Naive thymus-derived CD4-positive, alpha-beta T cell (primary cell): ENCODE measurements around the gene RASA3. TPM values are rescaled to one million over a fixed set of nuclear protein-coding genes. Genes with fewer than 3 reads are reported as not detected.

Experiments
- ATAC-seq: fragments of 150-1000 bp; cut with Tn5 transposase; 2 replicates; pipeline ENCODE4 v1.10.0; 2021; ENCODE audit warnings: mild to moderate bottlenecking, moderate library complexity
- CTCF ChIA-PET: fragments of 350-600 bp; sonication (Branson Sonifier 250); formaldehyde crosslinking; loops from one replicate; lab custom pipeline; 2021; ENCODE audit warnings: antibody characterized with exemption; lab: Charles Lee
- POLR2A ChIA-PET: fragments of 350-600 bp; sonication (Branson Sonifier 250); formaldehyde crosslinking; loops from one replicate; lab custom pipeline; 2021; ENCODE audit warnings: antibody characterized with exemption, inconsistent platforms; lab: Charles Lee
- DNase-seq, 9 donors: peaks; one replicate each; pipeline versions ENCODE4 v3.0.0 to v3.0.0-alpha.2; 2020 to 2022; ENCODE audit warnings: mixed read lengths in 1 of 9
- H3K27ac ChIP-seq: one replicate; pipeline ENCODE4 v1.7.0; 2013; ENCODE audit warnings: mild to moderate bottlenecking, low read depth, low read length, moderate library complexity
- H3K27me3 ChIP-seq, 2 donors: one replicate each; pipeline ENCODE4 v1.7.0; 2013; ENCODE audit warnings: low read length in 2 of 2, mild to moderate bottlenecking in 2 of 2, moderate library complexity in 2 of 2; ENCODE audit not compliant: control insufficient read depth in 2 of 2, insufficient read depth in 2 of 2
- H3K36me3 ChIP-seq, 3 experiments: 1 replicate in 2 of 3; 2 replicates in 1 of 3; pipeline ENCODE4 v1.7.0; 2013; ENCODE audit warnings: low read length in 3 of 3, mild to moderate bottlenecking in 3 of 3, moderate library complexity in 1 of 3; ENCODE audit not compliant: insufficient read depth in 3 of 3, control insufficient read depth in 2 of 3
- H3K4me1 ChIP-seq, 2 donors: one replicate each; pipeline ENCODE4 v1.7.0; 2013; ENCODE audit warnings: low read length in 2 of 2, mild to moderate bottlenecking in 2 of 2, moderate library complexity in 1 of 2; ENCODE audit not compliant: control insufficient read depth in 2 of 2, insufficient read depth in 2 of 2
- H3K4me3 ChIP-seq: 2 replicates; pipeline ENCODE4 v1.7.0; 2013; ENCODE audit warnings: mild to moderate bottlenecking, low read length
- H3K9me3 ChIP-seq, 3 experiments: 1 replicate in 2 of 3; 2 replicates in 1 of 3; pipeline ENCODE4 v1.7.0; 2013; ENCODE audit warnings: low read length in 3 of 3; ENCODE audit not compliant: control insufficient read depth in 2 of 3
- H3K27ac Mint-ChIP-seq, 9 donors: one replicate each; pipeline ENCODE4 v1.8.0; 2020 to 2022; ENCODE audit warnings: mixed read lengths in 9 of 9, mild to moderate bottlenecking in 8 of 9, moderate library complexity in 5 of 9, inconsistent platforms in 2 of 9
- H3K27me3 Mint-ChIP-seq, 5 donors: one replicate each; pipeline ENCODE4 v1.8.0; 2021 to 2022; ENCODE audit warnings: mixed read lengths in 5 of 5, mild to moderate bottlenecking in 1 of 5
- H3K36me3 Mint-ChIP-seq, 5 donors: one replicate each; pipeline ENCODE4 v1.8.0; 2020 to 2022; ENCODE audit warnings: mixed read lengths in 5 of 5, mild to moderate bottlenecking in 3 of 5, inconsistent platforms in 1 of 5
- H3K4me1 Mint-ChIP-seq, 7 donors: one replicate each; pipeline ENCODE4 v1.8.0; 2020 to 2022; ENCODE audit warnings: mixed read lengths in 7 of 7, mild to moderate bottlenecking in 3 of 7, inconsistent platforms in 1 of 7
- H3K4me3 Mint-ChIP-seq, 10 donors: one replicate each; pipeline ENCODE4 v1.8.0; 2020 to 2022; ENCODE audit warnings: mild to moderate bottlenecking in 10 of 10, mixed read lengths in 10 of 10, moderate library complexity in 6 of 10, inconsistent platforms in 2 of 10
- H3K9me3 Mint-ChIP-seq, 11 donors: one replicate each; pipeline ENCODE4 v1.8.0; 2020 to 2022; ENCODE audit warnings: mixed read lengths in 11 of 11, mild to moderate bottlenecking in 4 of 11, inconsistent platforms in 1 of 11, moderate library complexity in 1 of 11
- intact Hi-C, 2 donors: fragments of 100-400 bp; cut with micrococcal nuclease; formaldehyde crosslinking; loops; one replicate each; pipeline ENCODE4 v1.15.1; 2023
- polyA plus RNA-seq, 2 donors: library from polyadenylated mRNA; unstranded; fragments of 300-500 nt; fragmentation: Illumina TruSeq; gene quantifications; one replicate each; pipeline ENCODE4 v1.2.3, GENCODE V29; 2021
- total RNA-seq, 6 experiments: library from RNA in 5 of 6; stranded (reverse) in 5 of 6; gene quantifications; 1 replicate in 5 of 6; 2 replicates in 1 of 6; pipeline ENCODE4 v1.2.3 and lab custom pipeline; 2021 to 2026

RASA3 gene
- total and polyA plus RNA-seq, 7 experiments from 2014 or later: 109 to 227 (median 195) TPM

DNA sequence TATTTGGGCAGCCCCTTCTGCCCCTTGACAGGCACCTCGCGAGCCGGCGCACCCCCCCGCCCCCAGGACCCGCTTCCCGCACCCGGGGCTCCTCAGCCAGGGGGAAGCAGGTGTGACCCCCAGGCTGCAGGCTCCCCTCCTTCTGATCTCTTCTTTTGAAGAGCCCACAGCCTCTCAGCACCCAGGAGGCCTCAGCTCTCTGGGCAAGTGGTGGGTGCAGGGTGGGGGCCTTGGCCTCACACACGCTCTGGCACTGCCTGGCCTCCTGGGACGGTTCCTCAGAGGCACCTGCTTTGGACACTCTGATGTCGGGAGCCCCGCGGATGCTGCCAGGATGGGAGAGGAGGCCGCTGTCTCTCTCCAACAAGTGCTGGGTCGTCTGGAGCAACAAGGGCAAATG, 157.0 kb downstream of the RASA3 start:
- H3K36me3 Mint-ChIP-seq: peaks cover 9 to 48% (median 23%) of the 10 kb centered on the region in 5 donors
- peak overlapping the region in 4 of 9 donors; percentile 24 to 72 (median 38) for H3K27ac Mint-ChIP-seq
- Histone ChIP-seq H3K36me3 (peaks cover 25 to 92% (median 32%) of the 10 kb centered on the region in 3 experiments), H3K27ac (no peak overlapping the region), H3K4me3 (no peak overlapping the region), H3K9me3 (no peaks in the 10 kb centered on the region), H3K4me1 (no peaks in the 10 kb centered on the region), H3K27me3 (no peaks in the 10 kb centered on the region)
- peak overlapping the region in 1 of 10 donors; percentile 6 for H3K4me3 Mint-ChIP-seq
- peaks cover 0 to 5% (median 3%) of the 10 kb centered on the region in 7 donors for H3K4me1 Mint-ChIP-seq
- H3K27me3 Mint-ChIP-seq: peaks cover 0 to 2% (median 0%) of the 10 kb centered on the region in 5 donors
- no peak for ATAC-seq
- intact Hi-C loops: no loop called here
- peaks cover 0 to 44% (median 0%) of the 10 kb centered on the region in 11 donors for H3K9me3 Mint-ChIP-seq
- no peak for DNase-seq
- ChIA-PET POLR2A (no interaction called here), CTCF (no interaction called here)

DNA sequence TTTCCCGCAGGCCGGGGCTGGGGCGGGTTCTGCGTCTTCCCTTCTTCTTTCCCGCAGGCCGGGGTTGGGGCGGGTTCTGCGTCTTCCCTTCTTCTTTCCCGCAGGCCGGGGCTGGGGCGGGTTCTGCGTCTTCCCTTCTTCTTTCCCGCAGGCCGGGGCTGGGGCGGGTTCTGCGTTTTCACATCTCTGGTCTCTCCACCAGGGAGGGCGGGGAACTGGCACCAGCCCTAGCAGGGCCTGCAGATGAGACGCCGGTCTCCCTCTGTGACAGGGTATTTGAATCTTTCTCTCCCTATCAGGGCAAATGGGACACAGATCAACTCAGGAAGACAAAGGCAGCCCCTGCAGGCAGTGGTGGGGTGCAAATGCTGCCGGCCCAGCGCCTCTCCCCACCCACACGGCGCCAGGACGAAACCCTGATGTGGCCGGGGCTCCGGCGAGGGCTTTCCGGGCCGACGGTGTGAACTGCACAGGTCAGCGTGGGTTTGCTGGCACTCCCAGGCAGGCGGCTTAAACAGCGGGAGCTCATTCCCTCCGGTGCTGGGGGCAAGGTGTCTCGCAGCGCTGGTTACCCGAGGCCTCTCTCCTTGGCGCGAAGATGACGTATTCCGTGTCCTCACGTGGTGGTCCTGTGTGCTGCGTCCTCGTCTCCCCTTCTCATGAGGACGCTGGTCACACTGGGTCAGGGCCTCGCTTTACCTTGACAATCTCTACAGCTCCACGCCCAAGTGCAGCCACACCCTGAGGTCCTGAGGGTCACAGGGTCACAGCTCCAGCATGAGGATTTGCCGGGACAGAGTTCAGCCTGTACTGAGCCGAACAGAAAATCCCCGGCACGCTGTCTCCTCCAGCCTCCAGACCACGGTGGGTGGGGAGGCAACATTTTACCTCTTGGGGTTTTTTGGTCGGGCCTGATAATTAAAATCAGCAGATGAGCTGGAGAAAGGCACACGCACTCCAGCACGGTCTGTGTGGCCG, 157.8 kb downstream of the RASA3 start:
- ChIA-PET CTCF (no interaction called here), POLR2A (no interaction called here)
- Mint-ChIP-seq H3K27me3 (no peaks in the 10 kb centered on the region), H3K36me3 (peaks cover 5 to 42% (median 15%) of the 10 kb centered on the region in 5 donors), H3K4me1 (peaks cover 0 to 4% (median 0%) of the 10 kb centered on the region in 7 donors), H3K27ac (peak overlapping the region in 2 of 9 donors; percentile 54 to 55), H3K9me3 (peaks cover 0 to 38% (median 0%) of the 10 kb centered on the region in 11 donors), H3K4me3 (no peak overlapping the region)
- DNase-seq: peak in 1 of 9 donors; percentile 6
- H3K36me3 ChIP-seq: peaks cover 22 to 92% (median 24%) of the 10 kb centered on the region in 3 experiments
- no peaks in the 10 kb centered on the region for H3K27me3 ChIP-seq
- H3K4me1 ChIP-seq: no peaks in the 10 kb centered on the region
- no peaks in the 10 kb centered on the region for H3K9me3 ChIP-seq
- no peak for ATAC-seq
- intact Hi-C loops: no loop called here
- no peak overlapping the region for H3K27ac ChIP-seq
- H3K4me3 ChIP-seq: no peak overlapping the region

DNA sequence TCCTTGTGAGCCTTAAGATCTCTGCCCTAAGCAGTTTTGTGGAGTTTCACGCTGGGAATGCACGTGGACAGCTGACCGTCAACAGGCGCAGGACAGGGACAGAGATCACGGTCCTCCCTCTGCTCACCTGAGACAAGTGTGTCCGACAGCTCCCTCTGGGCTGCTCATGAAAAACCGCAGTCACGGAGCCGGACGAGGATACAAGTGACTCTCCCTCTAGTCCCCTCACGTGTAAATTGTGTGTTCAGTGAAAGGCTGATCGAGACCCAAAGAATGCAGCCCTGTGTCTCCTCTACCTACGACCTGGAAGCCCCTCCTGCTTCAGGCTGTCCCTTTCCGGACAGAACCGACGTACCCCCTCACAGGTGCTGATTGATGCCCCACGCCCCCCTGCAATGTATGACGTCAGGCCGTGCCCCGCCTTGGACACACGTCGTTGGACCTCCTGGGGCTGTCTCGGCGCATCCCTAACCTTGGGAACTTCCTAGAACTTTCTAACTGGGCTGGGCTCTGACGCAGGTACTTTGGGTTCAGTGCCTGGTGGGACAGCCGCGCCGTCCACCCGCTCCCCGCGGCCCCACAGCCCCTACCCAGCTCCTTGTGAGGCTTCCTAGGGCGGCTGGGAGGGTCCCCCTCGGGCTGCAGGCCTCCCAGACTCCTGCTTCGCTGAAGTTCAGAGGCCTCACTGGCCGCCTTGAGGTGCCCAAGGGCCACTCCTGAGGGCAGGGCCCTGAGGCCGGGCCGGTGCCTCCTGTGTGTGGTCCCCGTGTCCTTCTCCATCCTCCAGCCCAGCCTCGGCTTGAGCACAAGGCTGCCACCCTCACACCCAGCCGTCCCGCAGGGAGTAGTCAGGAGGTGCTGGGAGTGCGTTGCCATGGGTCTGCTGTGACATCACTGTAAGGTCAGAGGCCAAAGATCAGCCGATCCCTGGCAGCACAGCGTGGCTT, 158.9 kb downstream of the RASA3 start, which contains the start of gene C13orf46:
Gene C13orf46, minus strand, starts transcription at position 859 of the 947 bp plus-strand sequence. Its CDS starts 79 bp downstream, at position 780.
- DNase-seq (no peak), ATAC-seq (no peak)
- intact Hi-C loops: no loop called here
- peak within 1 kb of the TSS in 3 of 10 donors; percentile 11 to 19 (median 13) for H3K4me3 Mint-ChIP-seq
- Histone ChIP-seq H3K27me3 (no peaks in the 10 kb centered on the region), H3K9me3 (no peaks in the 10 kb centered on the region), H3K4me3 (no peak within 1 kb of the TSS), H3K27ac (no peak within 1 kb of the TSS), H3K36me3 (peaks cover 14 to 92% (median 17%) of the 10 kb centered on the region in 3 experiments), H3K4me1 (no peaks in the 10 kb centered on the region)
- peak within 1 kb of the TSS in 5 of 9 donors; percentile 26 to 75 (median 54) for H3K27ac Mint-ChIP-seq
- ChIA-PET CTCF (no interaction called here), POLR2A (no interaction called here)
- H3K36me3 Mint-ChIP-seq: peaks cover 0 to 38% (median 9%) of the 10 kb centered on the region in 5 donors
- H3K27me3 Mint-ChIP-seq: no peaks in the 10 kb centered on the region
- H3K9me3 Mint-ChIP-seq: peaks cover 0 to 36% (median 0%) of the 10 kb centered on the region in 11 donors
- H3K4me1 Mint-ChIP-seq: peaks cover 0 to 4% (median 0%) of the 10 kb centered on the region in 7 donors

DNA sequence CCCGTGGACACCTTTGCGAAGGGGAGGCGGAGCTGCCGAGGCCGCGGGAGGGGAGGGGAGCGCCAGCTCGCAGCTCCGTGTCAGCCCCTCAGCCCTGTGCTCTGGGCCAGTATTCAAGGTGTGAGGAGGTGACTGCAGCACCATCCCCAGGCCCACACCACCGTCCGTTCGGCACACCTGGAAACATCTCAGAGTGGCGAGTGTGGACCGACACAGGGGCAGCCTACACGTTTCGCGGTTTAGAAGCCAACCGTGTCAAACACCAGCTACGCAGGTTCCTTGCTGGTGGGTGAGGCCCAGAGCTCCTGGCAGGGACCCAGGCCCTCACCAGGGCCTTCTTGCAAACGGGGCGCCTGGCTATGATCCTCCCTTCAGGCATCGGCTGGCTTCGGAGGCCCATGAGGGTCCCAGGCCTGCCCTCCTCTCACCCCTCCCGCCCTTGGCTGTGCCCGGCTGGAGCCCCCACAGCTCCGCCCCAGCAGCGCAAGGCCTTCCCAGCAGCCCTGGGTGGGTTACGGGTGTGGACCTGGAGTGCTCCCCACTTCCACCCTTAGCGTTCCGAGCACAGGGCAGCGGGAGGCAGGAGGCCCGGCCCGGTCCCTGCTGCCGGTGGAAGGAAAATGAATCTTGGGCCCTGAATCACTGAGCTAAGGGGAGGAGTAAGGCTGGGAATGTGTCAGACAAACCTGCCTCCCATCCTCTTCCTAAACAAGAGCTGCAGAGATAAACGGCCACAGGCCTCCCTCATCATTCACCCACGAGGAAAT, 159.8 kb downstream of the RASA3 start:
- CTCF ChIA-PET: no interaction called here
- H3K27me3 ChIP-seq: no peaks in the 10 kb centered on the region
- H3K4me3 ChIP-seq: no peak overlapping the region
- H3K4me1 Mint-ChIP-seq: peaks cover 0 to under 1% (median 0%) of the 10 kb centered on the region in 7 donors
- no peaks in the 10 kb centered on the region for H3K9me3 ChIP-seq
- no peaks in the 10 kb centered on the region for H3K4me1 ChIP-seq
- H3K4me3 Mint-ChIP-seq: peak overlapping the region in 2 of 10 donors; percentile 19 to 40
- POLR2A ChIA-PET: no interaction called here
- H3K9me3 Mint-ChIP-seq: peaks cover 0 to 35% (median 0%) of the 10 kb centered on the region in 11 donors
- no peak for ATAC-seq
- no peak overlapping the region for H3K27ac ChIP-seq
- peaks cover 9 to 92% (median 10%) of the 10 kb centered on the region in 3 experiments for H3K36me3 ChIP-seq
- no peaks in the 10 kb centered on the region for H3K27me3 Mint-ChIP-seq
- H3K36me3 Mint-ChIP-seq: peaks cover 0 to 33% (median 6%) of the 10 kb centered on the region in 5 donors
- peak overlapping the region in 6 of 9 donors; percentile 21 to 75 (median 40) for H3K27ac Mint-ChIP-seq
- intact Hi-C loops: no loop called here
- DNase-seq: no peak

DNA sequence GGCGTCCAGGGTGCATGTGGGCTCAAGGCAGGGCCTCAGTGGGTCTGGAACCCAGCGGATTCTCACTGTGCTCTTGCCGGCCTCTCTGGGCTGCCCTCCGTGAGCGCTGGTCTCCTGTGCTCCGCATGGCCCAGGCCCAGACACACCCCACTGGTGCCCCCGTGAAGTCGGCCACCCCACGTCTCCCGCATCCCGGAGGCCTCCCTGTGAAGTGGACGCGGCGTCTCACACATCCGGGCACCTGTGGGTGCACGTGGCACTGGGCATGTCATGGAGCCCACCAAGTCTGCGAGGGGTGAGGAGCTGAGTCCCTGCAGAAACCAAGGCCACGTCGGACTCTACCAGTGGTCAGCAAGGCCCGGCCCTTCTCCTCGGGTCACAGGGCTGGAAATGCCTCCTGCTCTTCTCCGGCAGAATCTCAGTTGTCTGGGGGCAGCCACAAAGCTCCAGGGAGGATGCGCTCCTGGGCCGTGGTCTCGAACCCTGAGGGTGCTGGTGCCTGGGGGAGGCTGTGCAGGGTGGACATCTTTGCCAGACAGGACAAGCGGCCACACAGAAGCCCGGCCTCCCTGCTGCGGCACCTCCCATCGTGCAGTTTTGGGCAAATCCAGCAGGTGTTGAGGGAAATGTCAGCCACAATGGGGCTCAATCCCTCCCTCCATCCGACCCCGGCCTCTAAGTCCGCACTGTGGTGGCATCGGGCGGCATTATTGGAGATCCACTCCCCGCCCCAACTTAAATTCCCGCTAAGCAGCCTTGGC, 160.8 kb downstream of the RASA3 start:
- POLR2A ChIA-PET: no interaction called here
- Mint-ChIP-seq H3K4me3 (peak overlapping the region in 1 of 10 donors; percentile 40), H3K9me3 (peaks cover 0 to 32% (median 0%) of the 10 kb centered on the region in 11 donors)

More for the DNA sequence above, 160.8 kb downstream of the RASA3 start:
- no peaks in the 10 kb centered on the region for H3K9me3 ChIP-seq
- peaks cover 0 to 91% (median 6%) of the 10 kb centered on the region in 3 experiments for H3K36me3 ChIP-seq
- Mint-ChIP-seq H3K27me3 (no peaks in the 10 kb centered on the region), H3K36me3 (peaks cover 0 to 27% (median 5%) of the 10 kb centered on the region in 5 donors), H3K4me1 (no peaks in the 10 kb centered on the region), H3K27ac (peak overlapping the region in 6 of 9 donors; percentile 21 to 62 (median 36))
- no peaks in the 10 kb centered on the region for H3K4me1 ChIP-seq
- CTCF ChIA-PET: no interaction called here
- intact Hi-C loops: no loop called here
- H3K4me3 ChIP-seq: no peak overlapping the region
- H3K27ac ChIP-seq: no peak overlapping the region
- DNase-seq (no peak), ATAC-seq (no peak)
- no peaks in the 10 kb centered on the region for H3K27me3 ChIP-seq
